HG03457 (cell line): ENCODE data around the gene BIN1.
A peak's percentile ranks its signal among the peaks of the same experiment; 100 is the strongest.

ENCODE experiments used
- ATAC-seq: cut with Tn5 transposase; IDR thresholded peaks from one replicate; pipeline ENCODE4 v1.9.1; 2021; ENCODE audit warnings: moderate number of reproducible peaks; ENCODE audit not compliant: unreplicated experiment

BIN1 gene

DNA sequence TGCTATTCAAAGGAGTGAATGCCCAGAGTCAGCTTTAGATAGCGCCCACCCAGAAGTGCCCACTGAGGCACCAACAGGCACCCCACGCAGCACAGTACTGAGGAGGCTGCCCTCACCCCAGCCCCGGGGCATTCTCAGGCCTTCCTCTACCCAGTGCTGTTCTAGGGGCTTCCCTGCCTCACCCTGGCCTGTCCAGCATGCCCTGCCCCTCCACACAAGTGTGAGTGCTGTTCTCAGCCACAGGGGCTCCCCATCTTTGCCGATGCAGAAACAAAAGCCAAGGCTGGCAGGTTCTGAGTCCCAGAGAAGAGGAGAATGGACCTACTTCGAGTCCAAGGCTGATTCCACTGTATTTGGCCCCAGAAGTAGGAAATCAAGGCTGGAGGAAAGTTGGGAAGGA, 15.8 kb downstream of the BIN1 start:
- no peak for ATAC-seq

DNA sequence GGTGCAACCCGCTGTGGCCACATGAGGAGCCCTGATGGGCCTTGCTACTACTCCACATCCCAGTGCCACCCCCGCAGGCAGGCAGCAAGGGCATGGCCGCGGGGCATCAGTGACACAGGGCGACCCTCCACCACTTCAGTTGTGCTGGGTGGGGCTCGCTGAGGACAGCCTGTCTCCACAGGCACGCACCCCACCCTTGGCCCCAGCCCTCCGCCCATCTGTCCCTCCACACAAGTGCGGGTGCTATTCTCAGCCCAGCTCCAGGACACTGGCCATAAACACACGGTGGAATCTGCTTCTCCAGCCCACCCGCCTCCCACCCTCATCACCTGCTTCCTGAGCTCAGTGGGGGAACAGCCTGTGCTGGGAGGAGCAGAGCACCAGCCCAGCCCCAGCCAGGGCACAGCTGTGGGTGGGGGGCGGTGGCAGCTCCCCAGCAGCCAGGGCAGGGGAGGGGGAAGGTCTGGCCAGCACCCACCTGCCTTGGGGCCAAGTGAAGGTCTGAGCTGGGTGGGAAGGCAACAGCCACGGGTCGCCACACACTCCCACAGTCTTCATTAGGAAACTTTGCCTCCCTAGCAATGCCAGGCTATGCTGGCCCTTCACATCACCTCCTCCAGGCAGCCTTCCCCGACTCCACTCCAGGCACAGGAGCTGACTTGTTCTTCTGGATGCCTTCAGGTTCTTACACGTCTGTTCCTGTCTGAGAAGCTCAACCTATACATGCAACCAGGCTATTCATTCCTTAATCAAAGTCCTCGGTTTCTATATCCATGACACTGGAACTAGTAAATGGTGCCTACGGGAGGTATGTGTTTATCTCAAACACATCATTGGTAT, 16.5 kb downstream of the BIN1 start:
- no peak for ATAC-seq

DNA sequence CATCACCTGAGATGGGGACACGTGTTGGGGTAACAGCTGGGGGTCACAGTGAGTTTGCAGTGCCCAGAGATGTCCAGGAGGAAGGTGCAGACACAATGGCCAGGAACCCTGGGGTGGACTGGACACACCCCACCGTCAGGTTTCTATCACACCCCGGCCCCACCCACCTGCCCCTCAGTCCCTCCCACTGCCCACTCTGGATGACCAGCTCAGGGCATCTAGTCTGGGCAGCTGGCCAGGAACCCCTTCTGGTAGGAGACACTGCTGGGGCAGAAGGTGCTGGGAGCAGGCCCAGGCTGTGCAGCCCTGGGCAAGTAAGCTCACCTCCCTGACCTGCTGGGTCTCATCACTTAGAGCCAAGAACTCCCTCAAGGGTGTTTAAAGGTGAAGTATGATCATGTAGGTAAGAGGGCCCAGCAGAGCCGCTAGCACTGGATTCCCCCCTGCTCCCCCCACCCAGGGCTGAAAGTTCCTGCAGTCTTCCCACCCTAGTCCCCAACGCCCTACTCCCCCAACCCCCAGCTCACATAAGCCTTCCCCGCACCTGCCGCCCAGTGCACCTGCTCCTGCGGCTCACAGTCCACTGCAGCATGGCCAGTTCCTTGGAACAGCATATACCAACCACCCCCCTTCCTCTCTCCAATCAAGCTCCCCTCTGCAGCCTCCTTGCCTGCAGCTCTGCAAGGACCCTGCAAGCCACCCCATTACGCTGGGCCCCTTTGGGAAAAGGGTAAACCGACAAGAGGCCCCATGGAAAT, 17.3 kb downstream of the BIN1 start:
- ATAC-seq = no peak

DNA sequence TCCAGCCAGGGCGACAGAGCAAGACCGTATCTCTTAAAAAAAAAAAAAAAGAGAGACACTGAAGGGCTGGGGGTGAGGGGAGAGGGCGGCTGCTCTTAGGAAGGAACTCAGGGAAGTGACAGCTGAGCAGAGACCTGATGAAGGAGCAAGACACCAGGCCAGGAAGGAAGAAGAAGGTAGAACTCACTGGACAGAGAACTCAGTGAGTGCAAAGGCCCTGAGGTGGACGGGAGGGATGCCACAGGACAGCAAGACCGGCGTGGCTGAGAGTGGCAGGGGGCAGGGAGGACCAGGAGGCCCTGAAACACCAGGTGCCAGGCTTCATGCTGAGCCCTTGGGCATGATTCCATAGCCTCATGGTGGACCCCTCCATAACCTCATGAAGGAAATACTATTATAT, 18.2 kb downstream of the BIN1 start:
- ATAC-seq = no peak

DNA sequence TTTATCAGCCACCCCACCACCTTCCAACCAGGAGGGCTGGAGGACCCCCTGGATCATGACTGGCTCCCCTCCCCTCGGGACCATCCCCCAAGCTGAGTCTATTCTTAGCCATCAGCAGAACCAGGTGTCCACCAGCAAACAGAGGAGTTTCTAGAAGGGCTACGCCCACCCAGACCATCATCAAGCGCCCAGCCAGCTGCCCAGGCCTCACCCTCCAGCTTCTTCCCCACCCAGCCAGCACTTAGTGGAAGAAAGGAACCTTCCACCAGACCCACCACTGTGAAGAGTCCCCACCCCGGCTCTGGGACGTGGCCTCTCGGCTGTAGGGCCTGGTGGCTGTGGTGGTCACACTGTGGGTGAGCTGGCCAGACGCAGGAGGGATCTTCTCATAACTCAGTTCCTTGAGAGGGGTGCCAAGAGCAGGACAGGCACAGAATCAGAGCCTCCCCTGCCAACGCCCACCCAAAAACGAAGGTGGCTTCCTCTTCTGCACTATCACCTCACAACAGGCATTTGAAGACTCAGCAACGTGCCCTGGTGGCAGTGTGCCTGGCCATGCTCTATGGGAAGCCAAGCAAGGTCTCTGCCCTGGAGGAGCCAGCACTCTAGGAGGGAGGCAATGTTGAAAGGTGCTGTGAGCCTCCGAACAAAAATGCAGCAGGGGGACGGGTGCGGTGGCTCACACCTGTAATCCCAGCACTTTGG, 19.0 kb downstream of the BIN1 start:
- ATAC-seq = no peak

DNA sequence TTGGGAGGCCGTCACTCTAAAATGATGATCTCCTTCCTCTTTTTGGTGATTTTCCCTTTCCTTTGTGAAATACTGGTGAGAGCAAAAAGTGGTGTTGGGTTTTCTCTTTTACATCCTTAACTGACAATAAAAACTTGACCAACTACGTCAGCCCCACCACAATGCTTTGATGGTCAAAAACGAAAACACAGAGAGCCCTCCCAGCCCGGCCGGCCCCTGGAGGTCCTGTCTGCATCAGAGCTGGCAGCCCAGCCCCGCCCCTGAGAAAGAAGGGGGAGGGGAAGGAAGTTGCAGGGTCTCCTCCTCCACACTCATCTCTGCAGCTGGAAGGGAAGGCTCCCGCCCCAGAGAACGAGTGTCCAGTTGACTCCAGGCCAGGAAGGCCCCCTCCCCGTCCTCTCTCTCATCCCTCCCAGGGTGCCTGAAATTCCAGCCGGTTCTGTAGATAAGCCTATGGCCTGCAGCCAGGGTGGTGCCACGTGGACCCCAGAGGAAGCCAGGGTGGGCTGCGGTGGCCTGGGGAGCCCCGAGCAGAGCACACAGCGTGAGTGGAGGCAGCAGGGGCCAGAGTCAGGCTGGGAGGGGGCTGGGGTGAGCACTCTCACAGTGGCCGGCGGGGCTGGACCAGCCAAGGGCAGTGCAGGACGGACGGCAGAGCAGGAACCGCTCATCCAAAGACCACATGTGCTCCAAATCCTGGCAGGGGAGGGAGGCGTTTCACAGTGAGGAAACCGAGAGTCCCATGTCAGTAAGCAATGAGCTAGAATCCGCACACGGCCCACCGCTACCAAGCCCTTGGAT, 19.8 kb downstream of the BIN1 start:
- peak; percentile 77 for ATAC-seq

DNA sequence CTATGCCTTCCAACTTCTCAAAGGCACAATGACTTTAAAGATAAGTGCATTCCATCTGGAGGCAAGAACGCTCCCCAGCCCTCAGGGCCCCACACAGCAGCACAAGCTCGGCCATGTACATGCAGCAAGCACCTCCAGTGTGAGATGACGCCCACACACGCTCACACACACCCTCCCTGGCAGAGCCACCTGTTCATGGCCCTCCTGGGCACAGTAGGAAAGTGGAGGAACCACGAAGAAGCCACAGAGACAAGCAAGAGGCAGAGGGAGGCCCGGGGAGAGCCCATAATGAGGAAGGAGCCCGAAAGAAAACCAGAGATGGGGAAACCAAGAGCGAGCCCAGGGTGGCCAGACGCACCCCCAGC, 21.7 kb downstream of the BIN1 start:
- peak; percentile 28 for ATAC-seq

DNA sequence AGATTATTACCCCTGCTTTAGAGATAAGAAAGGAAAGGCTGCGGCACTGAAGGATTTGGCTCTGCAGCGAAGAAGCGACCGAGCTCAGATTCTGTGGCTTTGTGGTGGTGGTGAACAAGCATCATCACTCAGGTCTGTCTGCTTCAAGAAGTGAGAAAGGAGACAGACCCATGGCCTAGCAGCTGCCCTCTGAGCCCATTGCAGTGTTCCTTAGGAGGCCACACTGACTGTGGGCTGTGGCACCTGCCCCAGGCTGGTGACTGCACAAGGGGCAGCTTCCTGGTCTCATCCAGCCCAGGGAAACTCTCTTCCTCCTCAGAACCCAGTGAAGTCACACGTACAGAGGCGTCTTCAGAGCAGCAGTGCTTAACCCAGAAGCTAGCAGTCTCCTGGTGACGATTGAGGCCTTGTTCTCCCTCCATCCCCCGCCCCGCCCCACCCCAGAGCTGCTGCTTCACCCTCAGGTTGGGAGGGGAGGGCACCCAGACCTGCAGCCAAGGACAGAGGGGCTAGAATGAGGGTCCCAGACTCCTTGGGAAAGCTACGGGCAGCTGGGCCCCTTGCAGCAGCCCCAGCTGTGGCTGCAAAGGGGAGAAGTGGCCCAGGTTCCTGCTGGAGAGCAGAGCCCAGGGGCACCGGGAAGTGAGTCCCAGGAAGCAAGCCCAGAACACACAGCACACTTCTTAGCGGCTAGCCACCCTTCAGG, 22.2 kb downstream of the BIN1 start:
- no peak for ATAC-seq

DNA sequence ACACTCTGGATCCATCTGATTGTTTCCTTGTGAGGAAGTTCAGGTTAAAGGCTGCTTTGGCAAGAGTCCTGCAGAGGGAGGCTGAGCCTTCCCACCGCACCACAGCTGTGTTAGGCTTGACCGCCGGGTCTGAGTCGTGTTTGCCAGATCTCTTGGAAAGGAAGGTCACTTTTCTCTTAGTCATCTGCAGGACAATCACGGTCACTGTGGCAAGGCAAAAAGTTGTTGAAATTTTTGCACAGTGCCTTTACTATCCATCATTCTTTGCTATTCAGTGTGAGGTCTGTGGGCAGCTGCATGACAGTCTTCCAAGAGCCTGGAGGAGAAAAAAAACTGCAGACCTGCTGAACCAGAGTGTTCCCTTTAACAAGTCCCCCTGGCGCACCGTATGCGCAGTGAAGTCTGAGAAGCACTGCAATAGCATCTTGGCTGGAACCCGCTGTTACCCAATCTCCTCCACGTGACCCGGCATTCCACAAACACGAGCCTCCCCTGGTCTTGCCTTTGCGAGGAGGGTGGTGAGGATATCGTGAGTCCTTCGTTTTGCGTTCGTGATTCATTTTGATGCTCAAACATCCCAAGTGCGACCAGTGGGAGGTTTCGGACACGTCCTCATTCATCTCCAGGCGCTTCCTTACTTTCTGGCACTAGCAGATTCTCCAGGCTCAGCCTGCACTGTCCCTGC, 23.0 kb downstream of the BIN1 start:
- ATAC-seq = no peak

DNA sequence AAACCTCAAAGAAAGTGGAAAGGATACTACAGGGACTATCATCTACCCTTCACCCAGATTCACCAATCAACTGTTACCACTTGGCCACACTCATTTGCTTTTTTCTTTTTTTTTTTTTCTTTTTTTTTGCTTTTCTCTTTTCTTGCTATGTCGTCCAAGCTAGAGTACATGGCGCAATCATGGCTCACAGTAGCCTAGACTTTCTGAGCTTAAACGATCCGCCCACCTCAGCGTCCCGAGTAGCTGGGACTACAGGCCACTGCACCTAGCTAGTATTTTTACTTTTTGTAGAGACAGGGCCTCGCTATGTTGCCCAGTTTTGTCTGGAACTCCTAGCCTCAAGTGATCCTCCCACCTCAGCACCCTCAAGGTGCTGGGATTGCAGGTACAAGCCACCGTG, 24.0 kb downstream of the BIN1 start:
- no peak for ATAC-seq

DNA sequence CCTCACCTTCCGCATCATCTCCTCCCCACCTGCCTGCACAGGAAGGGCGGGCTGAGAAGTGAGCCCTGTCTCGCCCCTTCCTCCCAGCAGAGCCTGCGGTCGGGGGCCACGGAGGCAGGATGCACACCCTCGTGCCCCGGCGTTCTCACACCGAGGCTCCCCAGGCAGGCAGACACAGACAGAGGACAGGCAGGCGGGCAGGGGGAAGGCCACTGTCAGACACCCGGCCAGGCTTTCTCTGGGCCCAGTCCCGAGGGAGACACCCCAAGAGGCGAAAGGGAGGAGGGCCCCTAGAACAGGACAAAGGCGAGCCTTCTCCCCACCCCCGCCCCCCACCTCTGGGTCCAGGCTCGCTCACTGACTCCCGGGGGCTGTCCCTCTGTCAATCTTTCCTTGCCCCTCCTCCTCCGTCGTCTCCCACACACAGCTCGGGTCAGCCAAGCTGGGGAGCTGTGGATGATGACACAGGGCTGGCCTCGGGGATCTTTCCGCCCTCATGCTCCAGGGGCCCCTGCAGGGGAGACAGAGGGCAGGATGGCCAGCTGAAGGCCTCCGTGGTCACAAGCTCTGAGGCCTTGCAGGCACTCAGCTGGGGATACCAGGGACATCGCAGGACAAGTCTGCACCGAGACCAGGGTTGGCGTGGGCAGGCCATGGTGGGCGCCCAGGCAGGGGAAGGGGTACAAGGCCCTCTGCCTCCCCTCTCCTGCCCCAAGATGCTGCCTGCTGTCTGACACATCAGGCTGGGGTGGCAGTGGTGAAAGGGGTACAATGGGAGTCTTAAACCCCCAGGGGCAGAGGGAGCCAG, 24.9 kb downstream of the BIN1 start:
- no peak for ATAC-seq

DNA sequence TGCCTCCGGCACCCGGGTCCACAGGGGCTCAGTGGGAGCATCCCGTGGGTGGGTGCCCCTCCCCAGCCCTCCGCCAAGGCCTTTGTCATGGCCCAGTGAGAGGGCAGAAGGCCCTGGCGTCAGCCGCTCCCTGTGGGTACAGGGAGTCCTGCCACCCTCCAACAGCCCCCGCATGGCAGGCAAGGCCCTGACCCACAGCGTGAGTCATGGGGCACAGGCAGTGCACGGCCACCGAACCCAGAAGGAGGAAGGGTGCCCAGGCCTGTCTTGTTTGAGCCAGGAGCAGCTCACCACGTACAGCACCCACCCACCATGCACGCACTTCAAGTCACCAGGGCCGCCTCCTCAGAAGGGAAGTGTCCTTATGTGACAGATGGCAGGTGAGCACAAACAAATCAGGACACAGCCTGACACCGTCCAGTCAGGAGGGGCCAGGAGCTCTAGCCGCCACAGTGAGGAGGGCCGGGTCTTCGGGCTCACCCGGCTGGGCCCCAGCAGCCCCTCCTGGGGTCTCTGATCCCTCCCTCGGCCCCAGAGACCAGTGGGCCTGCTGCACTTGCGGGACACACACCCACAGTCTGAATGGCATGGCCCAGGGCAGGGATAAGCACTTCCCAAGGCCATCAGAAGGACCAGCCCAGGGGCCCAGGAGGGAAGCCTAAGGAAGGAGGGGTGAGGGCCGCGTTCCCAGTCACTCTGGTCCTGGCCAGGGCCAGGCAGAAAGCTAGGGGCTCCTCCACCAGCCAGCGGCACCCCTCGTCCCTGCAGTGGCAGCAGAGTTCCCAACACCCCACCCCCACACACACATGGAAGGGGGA, 25.8 kb downstream of the BIN1 start:
- ATAC-seq = no peak

DNA sequence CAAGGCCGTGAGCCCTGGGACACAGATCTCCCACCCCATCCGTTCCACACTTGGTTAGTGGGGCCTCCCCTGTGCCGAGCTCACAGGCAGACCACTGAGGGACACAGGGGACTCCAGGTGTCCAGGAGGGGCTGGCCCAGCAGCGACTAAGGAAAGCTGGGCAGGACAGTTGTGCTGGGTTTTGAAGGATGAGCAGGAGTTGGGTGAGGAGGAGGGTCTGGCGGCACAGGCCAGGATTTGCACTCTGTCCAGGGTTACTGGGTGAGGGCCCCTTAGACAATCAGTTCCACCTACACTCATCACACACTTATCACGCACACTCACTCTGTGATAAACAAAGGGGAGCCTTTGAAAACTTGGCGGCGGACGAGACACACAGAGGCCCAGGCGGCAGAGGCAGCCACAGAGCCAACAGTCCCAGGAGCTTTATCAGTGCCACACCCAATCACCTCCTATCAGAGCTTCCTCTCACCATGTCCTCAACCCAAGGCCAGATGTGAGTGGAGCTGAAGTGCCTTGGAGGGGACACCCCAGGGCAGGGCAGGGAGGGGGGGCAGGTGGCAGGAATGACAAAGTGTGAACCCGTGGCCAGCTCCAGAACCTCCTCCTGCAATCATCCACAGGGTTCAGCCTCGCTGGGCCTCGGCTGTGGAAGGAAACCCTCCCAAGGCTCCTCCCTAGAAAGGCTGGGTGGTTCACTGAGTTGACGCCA, 26.6 kb downstream of the BIN1 start:
- ATAC-seq = no peak

DNA sequence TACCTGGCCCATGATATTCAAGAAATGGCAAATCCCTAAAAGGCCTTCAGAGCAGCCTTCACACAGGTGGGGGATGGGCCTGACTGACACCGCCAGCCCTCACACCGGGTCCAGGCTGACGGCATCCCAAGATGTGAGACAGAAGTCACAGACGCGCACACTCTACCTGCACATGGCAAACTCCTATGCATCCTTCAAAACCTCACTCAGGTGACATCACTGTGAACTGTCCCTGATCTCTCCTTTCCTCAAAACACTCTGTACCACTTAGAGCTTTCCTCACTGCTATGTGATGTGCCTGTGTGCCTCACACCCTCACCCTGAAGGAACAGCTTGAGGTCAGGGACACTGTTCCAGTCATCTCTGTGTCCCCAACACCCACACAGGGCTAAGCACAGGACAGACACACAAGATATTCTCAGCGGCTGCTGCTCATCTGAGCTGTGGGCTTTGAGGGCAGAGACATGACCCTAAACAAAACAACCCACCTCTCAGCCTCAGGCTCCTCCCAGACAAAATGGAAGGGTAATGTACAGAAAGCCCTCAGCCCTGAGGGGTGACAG, 27.5 kb downstream of the BIN1 start:
- no peak for ATAC-seq

DNA sequence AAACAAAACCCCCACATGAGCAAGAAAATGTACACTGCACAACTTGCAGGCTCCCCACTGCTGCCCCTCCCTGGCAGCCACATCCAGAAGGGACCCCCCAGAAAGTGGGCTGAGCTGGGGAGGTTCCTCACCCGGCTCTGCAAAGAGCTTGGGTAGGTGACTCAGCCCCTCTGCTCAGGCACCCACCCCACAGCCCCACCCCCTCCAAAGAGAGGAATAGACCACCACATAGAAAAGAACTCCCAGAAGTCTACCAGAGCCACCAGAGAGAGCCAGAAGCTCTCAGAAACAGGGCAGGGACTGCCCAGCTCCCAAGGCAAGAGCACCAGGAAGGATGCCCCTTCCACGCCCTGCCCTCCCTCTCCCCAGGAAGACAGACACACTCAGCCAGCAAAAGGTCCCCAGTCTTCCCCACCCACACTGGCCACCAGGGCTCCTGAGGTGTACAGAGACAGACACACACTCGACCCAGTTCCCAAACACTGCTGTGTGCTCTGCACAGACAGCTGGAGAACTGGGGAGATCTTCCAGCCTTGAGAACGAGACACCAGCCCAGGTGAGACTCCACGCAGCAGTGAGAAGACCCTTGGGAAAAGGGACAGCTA, 28.2 kb downstream of the BIN1 start:
- no peak for ATAC-seq

DNA sequence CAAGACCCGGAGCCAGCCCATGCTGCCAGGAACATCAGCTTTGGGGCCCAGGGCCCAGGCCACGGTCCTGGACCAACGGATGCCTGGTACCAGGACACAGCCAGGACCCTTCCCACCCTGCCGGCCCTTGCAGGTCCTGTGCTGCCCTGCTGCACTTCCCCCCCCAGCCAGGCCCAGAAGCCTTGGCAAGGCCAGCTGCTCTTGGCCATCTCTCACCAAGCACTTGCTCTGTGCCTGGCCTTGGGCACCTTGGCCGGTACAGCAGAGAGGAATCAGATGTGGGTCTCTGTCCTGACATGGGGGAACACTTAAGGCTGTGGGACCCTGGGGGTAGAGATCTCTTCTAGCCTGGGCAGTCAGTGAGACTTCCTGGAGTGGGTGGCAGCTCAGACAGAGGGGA, 28.9 kb downstream of the BIN1 start:
- no peak for ATAC-seq

DNA sequence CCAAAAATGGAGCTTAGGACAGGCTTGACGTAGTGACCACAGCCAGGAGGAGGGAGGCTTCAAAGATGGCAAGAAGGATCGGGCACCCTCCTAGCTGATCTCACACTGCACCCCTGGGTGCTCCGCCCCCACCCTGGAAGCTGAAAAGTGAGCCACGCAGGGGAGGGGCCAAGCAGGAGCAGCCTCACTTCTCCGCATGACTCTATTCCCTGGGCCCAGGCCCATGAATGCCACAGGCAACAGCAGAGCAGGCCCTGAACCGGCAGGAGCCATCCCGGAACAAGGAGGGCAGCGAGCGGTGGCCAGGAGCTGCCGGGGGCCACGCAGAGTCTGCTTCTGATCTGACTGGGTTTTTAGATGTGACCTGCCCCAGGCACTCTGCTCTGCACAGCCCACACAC, 30.0 kb downstream of the BIN1 start:
- ATAC-seq = no peak
